ENCODE results near the gene NF2. TPM values are rescaled to one million over a fixed set of nuclear protein-coding genes. Genes with fewer than 3 reads are reported as not detected.

The NF2 gene
- total and polyA plus RNA-seq, 2 of the 8 experiments (the other 6 are each of a cell fraction or from before 2014, with no cell fraction given): 17.6 to 53.6 TPM

GRCh38 chr22:29637181-29637580 lies 33.7 kb downstream of the NF2 start:
- Histone ChIP-seq H3K79me2 (ENCODE audit: control insufficient read depth in 1 of 2, insufficient read depth in 2 of 2, low read length in 2 of 2) (peaks cover 0 to 2% of the 10 kb centered on the region in 2 experiments; a peak in 1 of 4 replicates), H3K56ac (replicated peaks; ENCODE audit: insufficient read length, low read depth, low read length) (no peak overlapping the region), H3K23me2 (ENCODE audit: low read depth, low read length) (no peaks in the 10 kb centered on the region; the same call in 1 of the 2 replicates), H2AK5ac (ENCODE audit: low read depth, low read length) (no peak overlapping the region), H3K4me2 (ENCODE audit: insufficient read depth in 1 of 2, low read depth in 2 of 2, low read length in 2 of 2) (no peak overlapping the region), H3K23ac (ENCODE audit: insufficient read length) (no peak overlapping the region), H2AFZ (ENCODE audit: low read length) (no peak overlapping the region), H2BK20ac (ENCODE audit: low read length) (no peak overlapping the region), H3K9me3 (ENCODE audit: insufficient read depth in 2 of 2, low read depth in 1 of 2, low read length in 1 of 2) (no peaks in the 10 kb centered on the region), H3K4ac (replicated peaks; ENCODE audit: insufficient read length, low read depth, low read length) (no peak overlapping the region), H4K20me1 (replicated peaks in 1 of 2; ENCODE audit: control insufficient read depth in 1 of 2, insufficient read depth in 2 of 2, low read length in 2 of 2) (peaks cover 0 to 3% of the 10 kb centered on the region in 2 experiments), H3K4me1 (replicated peaks in 1 of 4; ENCODE audit: control insufficient read depth in 3 of 4, insufficient read depth in 4 of 4, low read length in 3 of 4) (no peaks in the 10 kb centered on the region), H3K79me1 (ENCODE audit: low read depth, low read length) (peaks cover 9% of the 10 kb centered on the region), H3K18ac (ENCODE audit: extremely low read depth, low read length) (no peak overlapping the region), H2BK120ac (replicated peaks; ENCODE audit: low read depth, low read length) (no peak overlapping the region), H2BK15ac (ENCODE audit: low read length) (no peak overlapping the region), H3K4me3 (ENCODE audit: extremely low read depth in 1 of 4, insufficient read depth in 2 of 4, low read depth in 3 of 4, low read length in 4 of 4) (no peak overlapping the region), H4K91ac (replicated peaks; ENCODE audit: insufficient read length, low read length) (no peak overlapping the region), H4K5ac (ENCODE audit: insufficient read length, low read depth, low read length) (no peak overlapping the region), H2BK5ac (ENCODE audit: low read depth, low read length) (no peak overlapping the region), H3K27me3 (replicated peaks in 1 of 4; ENCODE audit: control insufficient read depth in 3 of 4, extremely low read depth in 1 of 4, insufficient read depth in 3 of 4, low read length in 3 of 4) (no peaks in the 10 kb centered on the region), H3K9ac (replicated peaks in 1 of 4; ENCODE audit: extremely low read depth in 1 of 4, low read depth in 3 of 4, low read length in 3 of 4) (no peak overlapping the region), H4K8ac (ENCODE audit: extremely low read depth, insufficient read depth, low read length) (no peak overlapping the region), H3K14ac (ENCODE audit: insufficient read length) (no peak overlapping the region), H2BK12ac (ENCODE audit: low read depth, low read length) (no peak overlapping the region), H3K36me3 (ENCODE audit: control insufficient read depth in 2 of 4, insufficient read depth in 4 of 4, low read length in 3 of 4) (peaks cover 0 to 7% (median 4%) of the 10 kb centered on the region in 4 experiments; a peak in 2 of 8 replicates), H3K27ac (ENCODE audit: low read depth, low read length) (no peak overlapping the region)
- ChIA-PET CTCF (ENCODE audit: partially characterized antibody) (interaction anchor here (1.0 to 2.9 kb wide), 6 partner anchors 11 to 454 kb away, joined by 3 to 36 read pairs (median 6); no protein-coding TSS in a partner anchor), POLR2A (ENCODE audit: partially characterized antibody) (no interaction called here)
- WGBS, 2 experiments (ENCODE audit: extremely low coverage in 1 of 2, insufficient coverage in 1 of 2, insufficient read length in 1 of 2, insufficient replicate concordance in 2 of 2, low coverage in 1 of 2, low lambda C conversion rate in 2 of 2, missing lambda C conversion rate in 1 of 2): 90% methylated on average over 1 of the region's 1 CpG; no CpG with 5 or more reads in 1 of the 2 experiments
- FAIRE-seq (no peak), DNase-seq (ENCODE audit: low read depth in 1 of 2, low spot score in 2 of 2) (no peak)
- no peak for TF ChIP-seq CTBP2 (IDR thresholded peaks at IDR 0.05; ENCODE audit: borderline replicate concordance, insufficient read depth, insufficient read length, low read length)
